Measurements from ENCODE around the gene SFMBT2.
"Not testable (repeated sequence)": the region's sequence is repeated elsewhere in the genome, so short reads cannot be mapped to it uniquely, and the experiment has no call there.

SFMBT2 gene

GRCh38 chr10:7400068-7400715 is 10.6 kb downstream of the SFMBT2 start:
- DNase-seq = no peak

GRCh38 chr10:7399533-7399932 is 11.3 kb downstream of the SFMBT2 start:
- DNase-seq = no peak

GRCh38 chr10:7397049-7398035 is 13.5 kb downstream of the SFMBT2 start:
- DNase-seq = peak in 1 of 2 experiments; percentile 44

- not testable (repeated sequence) for DNase-seq
Observed at GRCh38 chr10:7392301-7392700, 18.5 kb downstream of the SFMBT2 start.

GRCh38 chr10:7391748-7392147 is 19.1 kb downstream of the SFMBT2 start:
- no peak for DNase-seq

GRCh38 chr10:7390689-7391110 is 20.1 kb downstream of the SFMBT2 start:
- not testable (repeated sequence) for DNase-seq

- DNase-seq = no peak
Observed at GRCh38 chr10:7389844-7390243, 21.0 kb downstream of the SFMBT2 start.

GRCh38 chr10:7389346-7389745 is 21.5 kb downstream of the SFMBT2 start:
- no peak for DNase-seq

- DNase-seq = peak in 1 of 2 experiments; percentile 18
Observed at GRCh38 chr10:7388602-7389001, 22.2 kb downstream of the SFMBT2 start.

GRCh38 chr10:7388149-7388548 is 22.7 kb downstream of the SFMBT2 start:
- not testable (repeated sequence) for DNase-seq

GRCh38 chr10:7385114-7385513 is 25.7 kb downstream of the SFMBT2 start:
- no peak for DNase-seq

GRCh38 chr10:7383442-7383841 is 27.4 kb downstream of the SFMBT2 start:
- DNase-seq = no peak

GRCh38 chr10:7380704-7381241 is 30.1 kb downstream of the SFMBT2 start:
- no peak for DNase-seq

GRCh38 chr10:7378602-7379403 is 32.0 kb downstream of the SFMBT2 start:
- peak in 1 of 2 experiments; percentile 18 for DNase-seq

- DNase-seq = no peak
Observed at GRCh38 chr10:7377614-7378248, 33.1 kb downstream of the SFMBT2 start.

GRCh38 chr10:7374795-7375194 is 36.0 kb downstream of the SFMBT2 start:
- DNase-seq = no peak

- no peak for DNase-seq
Observed at GRCh38 chr10:7373039-7373438, 37.8 kb downstream of the SFMBT2 start.

GRCh38 chr10:7372504-7372903 is 38.3 kb downstream of the SFMBT2 start:
- DNase-seq = no peak

GRCh38 chr10:7370511-7370910 is 40.3 kb downstream of the SFMBT2 start:
- DNase-seq = no peak

GRCh38 chr10:7365027-7365745 is 45.6 kb downstream of the SFMBT2 start:
- DNase-seq = no peak

- no peak for DNase-seq
Observed at GRCh38 chr10:7364474-7364873, 46.4 kb downstream of the SFMBT2 start.

- DNase-seq = no peak
Observed at GRCh38 chr10:7363700-7364099, 47.1 kb downstream of the SFMBT2 start.

All from stimulated activated CD4-positive, alpha-beta T cell treated with anti-CD3 and anti-CD28 coated beads, Interleukin-4, amount 100 ng/mL, for 4 hours (primary cell).